ENCODE data around the gene TRMT6.

The TRMT6 gene

GRCh38 chr20:5945963-5946362 is 4.4 kb downstream of the TRMT6 start:
- Histone ChIP-seq H3K4me2 (ENCODE audit: insufficient read depth, low read length, poor library complexity, severe bottlenecking) (no peak overlapping the region), H2BK15ac (ENCODE audit: low read length) (no peak overlapping the region), H2AFZ (ENCODE audit: low read length) (no peak overlapping the region), H3K36me3 (replicated peaks in 1 of 2; ENCODE audit: control insufficient read depth in 2 of 2, insufficient read depth in 2 of 2, low read length in 2 of 2) (peaks cover 29 to 75% of the 10 kb centered on the region in 2 donors), H4K91ac (ENCODE audit: low read depth, low read length, poor library complexity) (no peak overlapping the region), H3K18ac (ENCODE audit: low read length) (no peak overlapping the region), H3K4ac (ENCODE audit: low read length) (no peak overlapping the region), H3K4me1 (ENCODE audit: control insufficient read depth in 2 of 2, insufficient read depth in 1 of 2, low read depth in 1 of 2, low read length in 2 of 2) (no peaks in the 10 kb centered on the region), H2AK5ac (ENCODE audit: low read depth, low read length) (no peak overlapping the region), H3K9me3 (replicated peaks in 1 of 2; ENCODE audit: control insufficient read depth in 2 of 2, insufficient read depth in 1 of 2, low read depth in 1 of 2, low read length in 2 of 2) (no peaks in the 10 kb centered on the region), H3K14ac (ENCODE audit: low read length) (no peak overlapping the region), H2BK12ac (ENCODE audit: low read length) (no peak overlapping the region), H3K9ac (ENCODE audit: low read depth, low read length, poor library complexity) (no peak overlapping the region), H2BK5ac (ENCODE audit: low read length) (no peak overlapping the region), H3K79me1 (ENCODE audit: low read depth, low read length) (peaks cover 4% of the 10 kb centered on the region), H3K27ac (replicated peaks; ENCODE audit: low read length) (no peak overlapping the region), H3K23ac (ENCODE audit: low read depth, low read length, poor library complexity) (no peak overlapping the region), H4K8ac (ENCODE audit: low read depth, low read length) (no peak overlapping the region), H2BK120ac (ENCODE audit: low read depth, low read length) (no peak overlapping the region), H3K27me3 (ENCODE audit: control insufficient read depth in 3 of 3, insufficient read depth in 3 of 3, low read depth in 1 of 3, low read length in 3 of 3) (no peaks in the 10 kb centered on the region), H3K4me3 (ENCODE audit: low read length in 2 of 2) (no peak overlapping the region)
- no peak for DNase-seq (ENCODE audit: low spot score)
- WGBS, 2 donors (ENCODE audit: extremely low coverage in 2 of 2, insufficient read length in 2 of 2, insufficient replicate concordance in 1 of 2): no CpG with 5 or more reads among the region's 3 CpGs

- H3K79me1 ChIP-seq (ENCODE audit: low read depth, low read length): no peaks in the 10 kb centered on the region
- H2AFZ ChIP-seq (ENCODE audit: low read length): no peak overlapping the region
- no peak overlapping the region for H3K14ac ChIP-seq (ENCODE audit: low read length)
- H3K36me3 ChIP-seq (replicated peaks in 1 of 2; ENCODE audit: control insufficient read depth in 2 of 2, insufficient read depth in 2 of 2, low read length in 2 of 2): peaks cover 26 to 63% of the 10 kb centered on the region in 2 donors
- H3K9me3 ChIP-seq (replicated peaks in 1 of 2; ENCODE audit: control insufficient read depth in 2 of 2, insufficient read depth in 1 of 2, low read depth in 1 of 2, low read length in 2 of 2): no peaks in the 10 kb centered on the region
- no peak overlapping the region for H2BK5ac ChIP-seq (ENCODE audit: low read length)
- H3K27me3 ChIP-seq (ENCODE audit: control insufficient read depth in 3 of 3, insufficient read depth in 3 of 3, low read depth in 1 of 3, low read length in 3 of 3): no peaks in the 10 kb centered on the region
- no peak overlapping the region for H4K8ac ChIP-seq (ENCODE audit: low read depth, low read length)
- no peak overlapping the region for H4K91ac ChIP-seq (ENCODE audit: low read depth, low read length, poor library complexity)
- WGBS, 2 donors (ENCODE audit: extremely low coverage in 2 of 2, insufficient read length in 2 of 2, insufficient replicate concordance in 1 of 2): no CpG with 5 or more reads among the region's 6 CpGs
- H3K4me3 ChIP-seq (ENCODE audit: low read length in 2 of 2): no peak overlapping the region
- no peak overlapping the region for H3K9ac ChIP-seq (ENCODE audit: low read depth, low read length, poor library complexity)
- no peak overlapping the region for H2BK120ac ChIP-seq (ENCODE audit: low read depth, low read length)
- H3K18ac ChIP-seq (ENCODE audit: low read length): no peak overlapping the region
- H3K4ac ChIP-seq (ENCODE audit: low read length): no peak overlapping the region
- H3K4me2 ChIP-seq (ENCODE audit: insufficient read depth, low read length, poor library complexity, severe bottlenecking): no peak overlapping the region
- no peak overlapping the region for H3K23ac ChIP-seq (ENCODE audit: low read depth, low read length, poor library complexity)
- H2BK15ac ChIP-seq (ENCODE audit: low read length): no peak overlapping the region
- H2AK5ac ChIP-seq (ENCODE audit: low read depth, low read length): no peak overlapping the region
- no peak for DNase-seq (ENCODE audit: low spot score)
- no peaks in the 10 kb centered on the region for H3K4me1 ChIP-seq (ENCODE audit: control insufficient read depth in 2 of 2, insufficient read depth in 1 of 2, low read depth in 1 of 2, low read length in 2 of 2)
- no peak overlapping the region for H3K27ac ChIP-seq (replicated peaks; ENCODE audit: low read length)
- H2BK12ac ChIP-seq (ENCODE audit: low read length): no peak overlapping the region
Observed at GRCh38 chr20:5938456-5939029, 11.8 kb downstream of the TRMT6 start.

GRCh38 chr20:5936238-5936637 is 14.1 kb downstream of the TRMT6 start:
- Histone ChIP-seq H3K18ac (ENCODE audit: low read length) (no peak overlapping the region), H3K79me1 (ENCODE audit: low read depth, low read length) (no peaks in the 10 kb centered on the region), H4K8ac (ENCODE audit: low read depth, low read length) (no peak overlapping the region), H2BK12ac (ENCODE audit: low read length) (no peak overlapping the region), H2BK120ac (ENCODE audit: low read depth, low read length) (no peak overlapping the region), H3K4me3 (ENCODE audit: low read length in 2 of 2) (no peak overlapping the region), H3K27me3 (ENCODE audit: control insufficient read depth in 3 of 3, insufficient read depth in 3 of 3, low read depth in 1 of 3, low read length in 3 of 3) (peaks cover 0 to 2% (median 0%) of the 10 kb centered on the region in 3 experiments), H2BK15ac (ENCODE audit: low read length) (no peak overlapping the region), H3K4me2 (ENCODE audit: insufficient read depth, low read length, poor library complexity, severe bottlenecking) (no peak overlapping the region), H3K9me3 (replicated peaks in 1 of 2; ENCODE audit: control insufficient read depth in 2 of 2, insufficient read depth in 1 of 2, low read depth in 1 of 2, low read length in 2 of 2) (no peaks in the 10 kb centered on the region), H4K91ac (ENCODE audit: low read depth, low read length, poor library complexity) (no peak overlapping the region), H3K23ac (ENCODE audit: low read depth, low read length, poor library complexity) (no peak overlapping the region), H2AK5ac (ENCODE audit: low read depth, low read length) (no peak overlapping the region), H3K27ac (replicated peaks; ENCODE audit: low read length) (no peak overlapping the region), H3K9ac (ENCODE audit: low read depth, low read length, poor library complexity) (no peak overlapping the region), H3K36me3 (replicated peaks in 1 of 2; ENCODE audit: control insufficient read depth in 2 of 2, insufficient read depth in 2 of 2, low read length in 2 of 2) (peaks cover 12 to 40% of the 10 kb centered on the region in 2 donors), H3K14ac (ENCODE audit: low read length) (no peak overlapping the region), H3K4ac (ENCODE audit: low read length) (no peak overlapping the region), H2BK5ac (ENCODE audit: low read length) (no peak overlapping the region), H3K4me1 (ENCODE audit: control insufficient read depth in 2 of 2, insufficient read depth in 1 of 2, low read depth in 1 of 2, low read length in 2 of 2) (no peaks in the 10 kb centered on the region), H2AFZ (ENCODE audit: low read length) (no peak overlapping the region)
- WGBS, 2 donors (ENCODE audit: extremely low coverage in 2 of 2, insufficient read length in 2 of 2, insufficient replicate concordance in 1 of 2): no CpG with 5 or more reads among the region's 3 CpGs
- no peak for DNase-seq (ENCODE audit: low spot score)

GRCh38 chr20:5935384-5935783 is 14.9 kb downstream of the TRMT6 start:
- no peaks in the 10 kb centered on the region for H3K9me3 ChIP-seq (replicated peaks in 1 of 2; ENCODE audit: control insufficient read depth in 2 of 2, insufficient read depth in 1 of 2, low read depth in 1 of 2, low read length in 2 of 2)
- no peak for DNase-seq (ENCODE audit: low spot score)

More at GRCh38 chr20:5935384-5935783, 14.9 kb downstream of the TRMT6 start:
- peaks cover 0 to 2% (median 0%) of the 10 kb centered on the region in 3 experiments for H3K27me3 ChIP-seq (ENCODE audit: control insufficient read depth in 3 of 3, insufficient read depth in 3 of 3, low read depth in 1 of 3, low read length in 3 of 3)
- H4K91ac ChIP-seq (ENCODE audit: low read depth, low read length, poor library complexity): no peak overlapping the region
- H2BK120ac ChIP-seq (ENCODE audit: low read depth, low read length): no peak overlapping the region
- no peak overlapping the region for H3K27ac ChIP-seq (replicated peaks; ENCODE audit: low read length)
- peaks cover 8 to 32% of the 10 kb centered on the region in 2 donors for H3K36me3 ChIP-seq (replicated peaks in 1 of 2; ENCODE audit: control insufficient read depth in 2 of 2, insufficient read depth in 2 of 2, low read length in 2 of 2)
- no peak overlapping the region for H3K4me2 ChIP-seq (ENCODE audit: insufficient read depth, low read length, poor library complexity, severe bottlenecking)
- no peak overlapping the region for H3K9ac ChIP-seq (ENCODE audit: low read depth, low read length, poor library complexity)
- no peaks in the 10 kb centered on the region for H3K4me1 ChIP-seq (ENCODE audit: control insufficient read depth in 2 of 2, insufficient read depth in 1 of 2, low read depth in 1 of 2, low read length in 2 of 2)
- WGBS, 2 donors (ENCODE audit: extremely low coverage in 2 of 2, insufficient read length in 2 of 2, insufficient replicate concordance in 1 of 2): no CpG with 5 or more reads among the region's 1 CpG
- no peak overlapping the region for H2AFZ ChIP-seq (ENCODE audit: low read length)
- no peak overlapping the region for H2BK5ac ChIP-seq (ENCODE audit: low read length)
- H3K23ac ChIP-seq (ENCODE audit: low read depth, low read length, poor library complexity): no peak overlapping the region
- H3K4me3 ChIP-seq (ENCODE audit: low read length in 2 of 2): no peak overlapping the region
- no peak overlapping the region for H2AK5ac ChIP-seq (ENCODE audit: low read depth, low read length)
- no peak overlapping the region for H2BK15ac ChIP-seq (ENCODE audit: low read length)
- no peak overlapping the region for H2BK12ac ChIP-seq (ENCODE audit: low read length)
- H3K79me1 ChIP-seq (ENCODE audit: low read depth, low read length): no peaks in the 10 kb centered on the region
- no peak overlapping the region for H3K14ac ChIP-seq (ENCODE audit: low read length)
- no peak overlapping the region for H3K4ac ChIP-seq (ENCODE audit: low read length)
- no peak overlapping the region for H4K8ac ChIP-seq (ENCODE audit: low read depth, low read length)
- H3K18ac ChIP-seq (ENCODE audit: low read length): no peak overlapping the region

Measured in neuronal stem cell (in vitro differentiated cells).